K562 (cell line): Measurements from ENCODE around the gene ENTPD6. TPM values are rescaled to one million over a fixed set of nuclear protein-coding genes. Genes with fewer than 3 reads are reported as not detected.

Experiments
- ATF4 ChIP-seq: fragments of 450-650 bp; formaldehyde crosslinking; IDR thresholded peaks from 2 replicates; pipeline ENCODE4 v1.4.0; 2022; ENCODE audit warnings: mild to moderate bottlenecking, moderate library complexity
- CBFB ChIP-seq: sonication (generic); formaldehyde crosslinking; IDR thresholded peaks from 2 replicates; pipeline ENCODE4 v1.4.0; 2020; ENCODE audit warnings: mild to moderate bottlenecking, missing genetic modification reagents
- CEBPB ChIP-seq: fragments of 450-650 bp; IDR thresholded peaks from 2 replicates; pipeline ENCODE4 v1.6.1; 2016; ENCODE audit warnings: missing genetic modification characterization, missing compliant biosample characterization
- E2F8 ChIP-seq: fragments of 450-650 bp; IDR thresholded peaks from 2 replicates; pipeline ENCODE4 v1.7.1; 2018; ENCODE audit warnings: mild to moderate bottlenecking, low read depth; ENCODE audit not compliant: partially characterized antibody
- EP300 ChIP-seq: IDR thresholded peaks from 2 replicates; pipeline ENCODE4 v1.6.1; 2012; ENCODE audit warnings: low read length, improper control_type of control experiment
- IRF9 ChIP-seq: fragments of 450-650 bp; IDR thresholded peaks from 2 replicates; pipeline ENCODE4 v1.6.1; 2016; ENCODE audit warnings: missing biosample characterization, missing genetic modification characterization
- MBD1 ChIP-seq: fragments of 250-450 bp; sonication (Bioruptor Pico); IDR thresholded peaks from 2 replicates; pipeline ENCODE4 v1.8.0; 2022; ENCODE audit warnings: inconsistent platforms
- MTA2 ChIP-seq: fragments of 450-650 bp; IDR thresholded peaks from 2 replicates; pipeline ENCODE4 v1.6.1; 2016; ENCODE audit warnings: low read depth
- MYC ChIP-seq, 2 experiments: fragments of 250-450 bp in 1 of 2; sonication (Bioruptor Pico) in 1 of 2; IDR thresholded peaks; 2 replicates each; pipeline versions ENCODE4 v1.5.1 to v1.6.1; 2012 to 2021; ENCODE audit warnings: low read depth in 2 of 2, borderline replicate concordance in 1 of 2, improper control_type of control experiment in 1 of 2, low read length in 1 of 2, mild to moderate bottlenecking in 1 of 2, moderate library complexity in 1 of 2
- NCOR1 ChIP-seq: fragments of 450-650 bp; IDR thresholded peaks from 2 replicates; pipeline ENCODE4 v1.6.1; 2016; ENCODE audit warnings: mild to moderate bottlenecking, moderate library complexity
- POLR2B ChIP-seq: fragments of 450-650 bp; IDR thresholded peaks from 2 replicates; pipeline ENCODE4 v1.6.1; 2018; ENCODE audit warnings: low read depth; ENCODE audit not compliant: partially characterized antibody
- RBM25 ChIP-seq: fragments of 200-400 bp; formaldehyde crosslinking; IDR thresholded peaks from 2 replicates; pipeline ENCODE4 v1.6.1; 2018; ENCODE audit warnings: low read length, low read depth, moderate library complexity; ENCODE audit not compliant: severe bottlenecking
- RBM39 ChIP-seq: fragments of 200-400 bp; formaldehyde crosslinking; optimal IDR thresholded peaks from 2 replicates; pipeline ENCODE3; 2018; ENCODE audit warnings: low read depth, low read length
- SAFB ChIP-seq: fragments of 200-400 bp; formaldehyde crosslinking; IDR thresholded peaks from 2 replicates; pipeline ENCODE4 v1.6.1; 2017; ENCODE audit warnings: low read depth, low read length, borderline replicate concordance
- SMAD3 ChIP-seq: fragments of 450-650 bp; formaldehyde crosslinking; conservative IDR thresholded peaks from 2 replicates; pipeline ENCODE4 v1.4.0; 2020; ENCODE audit warnings: mild to moderate bottlenecking
- SMARCE1 ChIP-seq: fragments of 450-650 bp; IDR thresholded peaks from 2 replicates; pipeline ENCODE4 v1.7.1; 2016; ENCODE audit warnings: mild to moderate bottlenecking
- TAF9B ChIP-seq: fragments of 450-650 bp; IDR thresholded peaks from 2 replicates; pipeline ENCODE4 v1.6.1; 2018; ENCODE audit warnings: mild to moderate bottlenecking; ENCODE audit not compliant: partially characterized antibody
- TRIM24 ChIP-seq, 2 experiments: fragments of 450-650 bp; IDR thresholded peaks; 2 replicates each; pipeline ENCODE4 v1.6.1; 2016
- ZBTB17 ChIP-seq: fragments of 450-650 bp; formaldehyde crosslinking; IDR thresholded peaks from 2 replicates; pipeline ENCODE4 v1.4.0; 2020; ENCODE audit warnings: mild to moderate bottlenecking
- ZNF165 ChIP-seq: fragments of 250-450 bp; sonication (Bioruptor Pico); IDR thresholded peaks from 2 replicates; pipeline ENCODE4 v1.4.0; 2020; ENCODE audit warnings: borderline replicate concordance
- ZNF324 ChIP-seq: fragments of 250-450 bp; sonication (Bioruptor Pico); IDR thresholded peaks from 2 replicates; pipeline ENCODE4 v1.4.0; 2020; ENCODE audit warnings: mild to moderate bottlenecking
- ZNF586 ChIP-seq: fragments of 450-650 bp; formaldehyde crosslinking; conservative IDR thresholded peaks from 2 replicates; pipeline ENCODE4 v1.4.0; 2020; ENCODE audit warnings: mild to moderate bottlenecking, moderate library complexity
- polyA plus RNA-seq, 8 experiments: library from polyadenylated mRNA; depleted of rRNA in 4 of 8; stranded (reverse) in 5 of 8; unstranded in 3 of 8; fragments of >200 nt; fragmentation: Nextera tagmentation in 2 of 8; fragmentation: Illumina TruSeq in 1 of 8; extraction: Ambion mirVana in 2 of 8; extraction: Trizol in 1 of 8; gene quantifications; 2 replicates each; pipeline versions ENCODE4 v1.2.1 to v1.2.3, GENCODE V29; 2011 to 2014; ENCODE audit warnings: inconsistent platforms in 1 of 8, missing spikeins in 1 of 8
- total RNA-seq, 7 experiments: library from RNA; depleted of rRNA in 6 of 7; stranded (reverse); fragments of >200 nt in 6 of 7; fragmentation: Illumina TruSeq in 2 of 7; extraction: Trizol in 2 of 7; gene quantifications; 2 replicates each; pipeline versions ENCODE4 v1.2.1 to v1.2.3, GENCODE V29; 2011 to 2021; ENCODE audit warnings: low replicate concordance in 1 of 7

ENTPD6 gene
- total and polyA plus RNA-seq, 9 of the 15 experiments (the other 6 are each of a cell fraction or from before 2014, with no cell fraction given), result 0.82 to 36.8 (median 22.4) TPM

- TF ChIP-seq SAFB (no peak), RBM39 (no peak), ZNF586 (CRISPR knock-in tag) (no peak), TAF9B (peak; percentile 64), ZNF165 (CRISPR knock-in tag) (no peak), MTA2 (no peak), POLR2B (no peak), NCOR1 (peak; percentile 42; the same call in 1 of the 2 replicates), E2F8 (peak; percentile 46), MYC (IDR thresholded peaks at IDR 0.05; ENCODE audit: low read depth, low read length) (peak; percentile 68), MYC (CRISPR knock-in tag; IDR thresholded peaks at IDR 0.05; ENCODE audit: borderline replicate concordance, low read depth) (no peak), RBM25 (peak; percentile 82), ZNF324 (CRISPR knock-in tag) (no peak), ATF4 (peak; percentile 95), SMARCE1 (peak; percentile 92), SMAD3 (no peak), MBD1 (CRISPR knock-in tag) (no peak), CEBPB (tag) (peak; percentile 79), IRF9 (0 out of 2 replicates have a peak, but pooled peaks have one; percentile 50), ZBTB17 (CRISPR knock-in tag) (no peak; the same call in 1 of the 2 replicates), TRIM24 (IDR thresholded peaks at IDR 0.05) (peak; percentile 84 to 92), EP300 (peak; percentile 95), CBFB (CRISPR knock-in tag) (no peak)
These were observed 42.3 kb downstream of the ENTPD6 start (continued) for GRCh38 chr20:25237610-25238318.
